Measurements from ENCODE around the gene HLA-B.

The HLA-B gene

GRCh38 chr6:31368461-31368860, 11.5 kb upstream of the HLA-B start:
- H3K27me3 ChIP-seq (ENCODE audit: control insufficient read depth, insufficient read depth, low read length) = no peaks in the 10 kb centered on the region
- no peaks in the 10 kb centered on the region for H3K4me1 ChIP-seq
- no peaks in the 10 kb centered on the region for H3K79me2 ChIP-seq
- no peak for TF ChIP-seq CTCF (IDR thresholded peaks at IDR 0.05)
- no peaks in the 10 kb centered on the region for H3K9me3 ChIP-seq (ENCODE audit: control insufficient read depth, low read length)
- no peak overlapping the region for H3K4me3 ChIP-seq (ENCODE audit: low read depth, low read length)
- H3K4me2 ChIP-seq (ENCODE audit: low read length) = no peak overlapping the region
- no peaks in the 10 kb centered on the region for H3K36me3 ChIP-seq (ENCODE audit: control insufficient read depth, insufficient read depth, low read length)
- no peak overlapping the region for H3K9ac ChIP-seq
- no peak overlapping the region for H2AFZ ChIP-seq
- H3K27ac ChIP-seq = no peak overlapping the region

GRCh38 chr6:31366693-31367470, 9.9 kb upstream of the HLA-B start:
- Histone ChIP-seq H3K4me3 (ENCODE audit: low read depth, low read length) (peak overlapping the region; percentile 53), H3K36me3 (ENCODE audit: control insufficient read depth, insufficient read depth, low read length) (no peaks in the 10 kb centered on the region), H2AFZ (peak overlapping the region; percentile 55), H3K9ac (no peak overlapping the region), H3K27ac (no peak overlapping the region), H3K4me2 (ENCODE audit: low read length) (peak overlapping the region; percentile 84), H3K79me2 (no peaks in the 10 kb centered on the region), H3K4me1 (no peaks in the 10 kb centered on the region), H3K27me3 (ENCODE audit: control insufficient read depth, insufficient read depth, low read length) (no peaks in the 10 kb centered on the region), H3K9me3 (ENCODE audit: control insufficient read depth, low read length) (no peaks in the 10 kb centered on the region)
- TF ChIP-seq CTCF (IDR thresholded peaks at IDR 0.05) = peak; percentile 95

- H3K9ac ChIP-seq = no peak overlapping the region
- H3K4me2 ChIP-seq (ENCODE audit: low read length) = no peak overlapping the region
- H3K27me3 ChIP-seq (ENCODE audit: control insufficient read depth, insufficient read depth, low read length) = no peaks in the 10 kb centered on the region
- no peak overlapping the region for H3K4me3 ChIP-seq (ENCODE audit: low read depth, low read length)
- no peak for TF ChIP-seq CTCF (IDR thresholded peaks at IDR 0.05)
- H3K27ac ChIP-seq = no peak overlapping the region
- H3K79me2 ChIP-seq = no peaks in the 10 kb centered on the region
- H2AFZ ChIP-seq = no peak overlapping the region
- H3K9me3 ChIP-seq (ENCODE audit: control insufficient read depth, low read length) = no peaks in the 10 kb centered on the region
- H3K4me1 ChIP-seq = no peaks in the 10 kb centered on the region
- no peaks in the 10 kb centered on the region for H3K36me3 ChIP-seq (ENCODE audit: control insufficient read depth, insufficient read depth, low read length)
Observed at GRCh38 chr6:31365864-31366263, 8.9 kb upstream of the HLA-B start.

GRCh38 chr6:31363811-31364210, 6.8 kb upstream of the HLA-B start:
- H2AFZ ChIP-seq = no peak overlapping the region
- no peak overlapping the region for H3K4me2 ChIP-seq (ENCODE audit: low read length)
- H3K4me3 ChIP-seq (ENCODE audit: low read depth, low read length) = no peak overlapping the region
- no peaks in the 10 kb centered on the region for H3K9me3 ChIP-seq (ENCODE audit: control insufficient read depth, low read length)
- no peaks in the 10 kb centered on the region for H3K27me3 ChIP-seq (ENCODE audit: control insufficient read depth, insufficient read depth, low read length)
- no peak for TF ChIP-seq CTCF (IDR thresholded peaks at IDR 0.05)
- H3K27ac ChIP-seq = no peak overlapping the region
- no peaks in the 10 kb centered on the region for H3K79me2 ChIP-seq
- no peaks in the 10 kb centered on the region for H3K36me3 ChIP-seq (ENCODE audit: control insufficient read depth, insufficient read depth, low read length)
- no peak overlapping the region for H3K9ac ChIP-seq
- H3K4me1 ChIP-seq = no peaks in the 10 kb centered on the region

- H3K27me3 ChIP-seq (ENCODE audit: control insufficient read depth, insufficient read depth, low read length) = no peaks in the 10 kb centered on the region
- TF ChIP-seq CTCF (IDR thresholded peaks at IDR 0.05) = no peak
- H3K27ac ChIP-seq = no peak overlapping the region
Observed at GRCh38 chr6:31362751-31363150, 5.8 kb upstream of the HLA-B start.

More at GRCh38 chr6:31362751-31363150, 5.8 kb upstream of the HLA-B start:
- Histone ChIP-seq H3K4me1 (no peaks in the 10 kb centered on the region), H3K79me2 (no peaks in the 10 kb centered on the region), H3K36me3 (ENCODE audit: control insufficient read depth, insufficient read depth, low read length) (no peaks in the 10 kb centered on the region), H3K9ac (no peak overlapping the region), H2AFZ (no peak overlapping the region), H3K4me3 (ENCODE audit: low read depth, low read length) (no peak overlapping the region), H3K9me3 (ENCODE audit: control insufficient read depth, low read length) (no peaks in the 10 kb centered on the region), H3K4me2 (ENCODE audit: low read length) (no peak overlapping the region)

Data from parathyroid adenoma (tissue), 2 donors.